Head of caudate nucleus (tissue), 42 donors: Measurements from ENCODE around the gene ATP10B.

ENCODE experiments used
- DNase-seq, 42 donors: peaks; one replicate each; pipeline versions ENCODE4 v3.0.0 to v3.0.0-alpha.2; 2020 to 2021; ENCODE audit warnings: mixed read lengths in 7 of 42
- intact Hi-C: fragments of 100-400 bp; cut with DNase I; formaldehyde crosslinking; loops from one replicate; pipeline ENCODE4 v1.15.0; 2022

Gene ATP10B

GRCh38 chr5:160620401-160620800 is 231.6 kb downstream of the ATP10B start:
- DNase-seq, result no peak
- intact Hi-C loops, result no loop called here

- no peak for DNase-seq
- intact Hi-C loops, result no loop called here
Observed at GRCh38 chr5:160619381-160619780, 232.6 kb downstream of the ATP10B start.

GRCh38 chr5:160618286-160618685 is 233.7 kb downstream of the ATP10B start:
- DNase-seq, result no peak
- intact Hi-C loops, result no loop called here

- no peak for DNase-seq
- intact Hi-C loops, result no loop called here
Observed at GRCh38 chr5:160616712-160617497, 235.1 kb downstream of the ATP10B start.

GRCh38 chr5:160614136-160614535 is 237.9 kb downstream of the ATP10B start:
- DNase-seq, result no peak
- intact Hi-C loops, result no loop called here

GRCh38 chr5:160605266-160605665 is 246.7 kb downstream of the ATP10B start:
- intact Hi-C loops, result no loop called here
- DNase-seq, result no peak

- intact Hi-C loops, result no loop called here
- no peak for DNase-seq
Observed at GRCh38 chr5:160604484-160604883, 247.5 kb downstream of the ATP10B start.

- intact Hi-C loops, result no loop called here
- no peak for DNase-seq
Observed at GRCh38 chr5:160602744-160603143, 249.3 kb downstream of the ATP10B start.

- DNase-seq, result no peak
- intact Hi-C loops, result no loop called here
Observed at GRCh38 chr5:160601046-160601445, 251.0 kb downstream of the ATP10B start.

GRCh38 chr5:160573318-160573717 is 278.7 kb downstream of the ATP10B start:
- DNase-seq, result no peak
- intact Hi-C loops, result no loop called here

GRCh38 chr5:160567031-160567705 is 284.8 kb downstream of the ATP10B start:
- intact Hi-C loops, result no loop called here
- no peak for DNase-seq

- intact Hi-C loops, result no loop called here
- no peak for DNase-seq
Observed at GRCh38 chr5:160565376-160565775, 286.6 kb downstream of the ATP10B start.

- DNase-seq, result no peak
- intact Hi-C loops, result no loop called here
Observed at GRCh38 chr5:160556846-160557245, 295.2 kb downstream of the ATP10B start.

- DNase-seq, result no peak
- intact Hi-C loops, result no loop called here
Observed at GRCh38 chr5:160555971-160556631, 295.9 kb downstream of the ATP10B start.

GRCh38 chr5:160555581-160555970 is 296.4 kb downstream of the ATP10B start:
- DNase-seq, result no peak
- intact Hi-C loops, result no loop called here

- no peak for DNase-seq
- intact Hi-C loops, result no loop called here
Observed at GRCh38 chr5:160550075-160550474, 301.9 kb downstream of the ATP10B start.

GRCh38 chr5:160548949-160549645 is 302.9 kb downstream of the ATP10B start:
- intact Hi-C loops, result no loop called here
- no peak for DNase-seq

GRCh38 chr5:160547872-160548271 is 304.1 kb downstream of the ATP10B start:
- intact Hi-C loops, result no loop called here

GRCh38 chr5:160547061-160547460 is 304.9 kb downstream of the ATP10B start:
- intact Hi-C loops, result no loop called here
- DNase-seq, result no peak

More at GRCh38 chr5:160547872-160548271, 304.1 kb downstream of the ATP10B start:
- DNase-seq, result no peak

- DNase-seq, result no peak
- intact Hi-C loops, result no loop called here
Observed at GRCh38 chr5:160545832-160546231, 306.2 kb downstream of the ATP10B start.
